NCI-H2196 (cell line): ENCODE data around the gene ZNF185.

Source experiments
- DNase-seq: peaks from one replicate; lab custom pipeline; 2025; ENCODE audit not compliant: unreplicated experiment; lab: John Stamatoyannopoulos, UW

The ZNF185 gene

DNA sequence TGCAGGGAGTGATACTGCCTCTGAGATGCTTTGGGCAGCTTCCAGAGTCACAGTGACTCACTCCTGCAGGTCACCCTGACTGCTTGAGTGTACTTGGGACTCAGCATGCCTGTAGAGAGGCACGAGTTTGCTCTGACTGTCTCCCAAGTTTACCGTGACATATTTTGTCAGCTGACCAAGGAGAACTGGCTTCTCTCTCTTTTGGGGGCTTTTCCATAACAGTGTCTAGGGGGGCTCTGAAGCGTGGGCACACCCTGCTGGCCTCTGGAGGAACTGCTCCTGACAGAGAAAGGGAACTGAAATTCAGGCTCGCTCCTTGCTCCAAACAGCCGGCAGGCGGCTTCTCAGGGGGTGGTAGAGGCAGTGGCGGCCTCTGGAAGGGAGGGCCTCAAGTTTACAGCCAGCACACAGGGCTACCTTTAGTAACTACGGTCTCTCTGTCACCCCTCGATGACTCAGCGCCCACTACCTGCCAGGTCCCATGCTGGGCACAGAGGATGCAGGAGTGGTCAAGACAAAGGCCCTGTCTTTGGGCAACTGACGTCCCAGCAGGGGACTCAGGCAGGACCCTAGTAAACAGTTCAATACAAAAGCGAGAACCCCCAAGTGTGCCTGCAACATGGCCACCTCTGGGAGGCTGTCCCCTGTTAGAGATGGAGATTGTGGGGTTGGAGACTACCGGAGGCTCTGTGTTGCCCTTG, 17.8 kb downstream of the ZNF185 start:
- DNase-seq, result no peak

DNA sequence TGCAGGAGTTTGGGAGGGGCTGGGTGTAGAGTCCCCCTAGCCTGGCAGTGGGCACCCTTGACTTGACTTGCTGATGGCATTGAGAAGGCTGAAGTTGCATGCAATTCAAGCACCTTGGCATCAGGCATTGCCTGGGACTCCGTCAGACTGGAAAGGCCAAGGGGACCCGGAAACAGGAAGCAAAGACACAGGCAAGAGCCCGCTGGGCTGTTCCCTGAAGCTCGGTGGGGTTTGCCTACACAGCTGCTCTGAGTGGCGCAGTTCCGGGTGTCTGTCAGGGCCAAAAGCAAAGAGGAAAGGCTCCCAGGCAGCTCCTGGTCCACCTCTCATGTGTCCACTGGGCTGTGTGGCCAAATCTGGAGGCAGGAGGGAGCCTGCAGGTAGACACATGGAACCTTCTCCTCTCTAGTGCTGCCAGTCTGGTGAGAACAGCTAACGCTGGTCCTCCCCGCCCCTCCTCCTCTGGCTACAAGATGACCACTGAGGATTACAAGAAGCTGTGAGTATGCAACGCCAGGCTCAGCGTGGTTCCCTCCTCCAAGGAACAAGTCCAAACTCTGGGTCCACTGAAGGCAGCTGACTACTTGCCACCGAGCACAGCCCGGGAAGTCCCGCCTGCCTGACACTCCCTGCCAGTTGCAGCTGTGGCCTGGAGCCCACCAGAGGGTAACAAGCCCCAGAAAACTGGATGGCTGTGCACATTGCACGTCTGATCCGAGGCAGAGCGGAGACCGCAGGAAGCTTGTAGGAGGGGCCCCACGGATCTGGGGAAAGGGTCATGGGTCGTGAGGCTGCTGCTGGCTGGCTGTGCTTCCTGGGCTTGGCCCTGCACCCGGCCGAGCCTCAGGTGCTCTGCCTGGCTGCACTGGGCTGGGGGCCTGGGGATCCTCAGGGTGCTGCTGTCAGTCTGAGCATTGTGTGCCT, 20.1 kb downstream of the ZNF185 start:
- DNase-seq, result no peak

DNA sequence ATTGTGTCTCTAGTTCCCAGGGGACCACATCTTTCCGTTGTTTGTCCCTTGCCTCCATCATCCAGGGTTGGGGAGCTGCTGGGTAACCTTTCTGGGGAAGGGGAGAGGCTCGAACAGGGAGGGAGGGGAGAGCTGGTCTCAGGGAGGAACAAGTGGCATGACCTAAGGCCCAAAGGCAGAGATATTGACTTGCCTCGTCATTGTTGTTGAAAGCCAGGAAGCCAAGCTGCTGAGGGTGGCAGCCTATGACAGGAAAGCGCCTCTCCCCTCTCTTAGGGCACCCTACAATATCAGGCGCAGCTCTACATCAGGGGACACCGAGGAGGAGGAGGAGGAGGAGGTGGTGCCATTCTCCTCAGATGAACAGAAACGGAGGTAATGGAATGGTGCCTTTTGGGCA, 20.8 kb downstream of the ZNF185 start:
- DNase-seq, result no peak

DNA sequence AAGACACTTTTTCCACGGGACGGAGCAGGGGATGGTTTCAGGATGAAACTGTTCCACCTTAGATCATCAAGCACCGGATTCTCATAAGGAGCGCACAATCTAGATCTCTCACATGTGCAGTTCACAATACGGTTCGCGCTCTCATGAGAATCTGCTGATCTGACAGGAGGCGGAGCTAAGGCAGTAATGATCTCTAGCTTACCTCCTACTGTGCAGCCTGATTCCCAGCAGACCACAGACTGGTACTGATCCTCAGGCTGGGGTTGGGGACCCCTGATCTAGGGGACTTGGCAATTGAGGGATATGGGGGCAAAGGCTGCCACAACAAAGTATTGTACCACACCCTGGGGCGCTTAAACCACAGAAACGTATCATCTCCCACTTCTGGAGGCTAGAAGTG, 25.7 kb downstream of the ZNF185 start:
- DNase-seq, result no peak

DNA sequence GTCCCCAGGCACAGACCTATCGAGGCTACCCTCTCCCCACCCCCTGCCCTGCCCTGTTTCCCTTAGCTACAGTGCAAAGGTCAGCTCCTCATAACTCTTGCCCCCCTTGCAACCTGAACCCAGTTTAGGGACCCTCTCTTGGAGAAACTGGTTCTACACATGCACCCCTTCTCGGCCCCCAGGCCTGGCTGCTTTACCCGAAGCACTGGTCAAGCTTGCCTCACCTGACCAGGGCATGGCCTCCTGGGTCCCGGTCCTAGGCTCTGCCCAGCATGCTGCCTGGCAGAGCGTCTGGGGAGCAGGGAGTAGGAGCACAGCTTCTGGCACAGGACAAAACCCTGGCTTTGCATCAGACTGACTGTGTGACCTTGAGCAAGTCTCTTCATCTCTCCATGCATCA, 28.0 kb downstream of the ZNF185 start:
- DNase-seq, result no peak

DNA sequence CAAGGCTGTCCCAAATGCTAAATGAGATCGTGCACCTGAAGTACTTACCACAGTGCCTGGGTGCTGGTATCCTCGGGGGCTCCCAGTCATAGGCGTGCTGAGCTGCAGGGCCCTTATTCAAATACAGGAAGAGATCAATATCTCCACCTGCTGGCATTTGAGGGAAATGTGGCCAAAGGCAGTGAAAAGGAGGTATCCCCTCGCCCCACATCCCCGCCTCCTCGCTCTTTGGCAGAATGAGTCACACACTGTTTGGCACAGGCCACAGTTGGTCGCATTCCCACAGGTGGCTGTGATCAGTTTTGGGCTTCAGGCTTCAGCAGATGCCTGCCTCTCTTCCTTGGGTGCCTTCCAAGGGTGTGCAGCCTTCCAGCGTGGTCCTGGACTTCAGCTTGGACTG, 28.4 kb downstream of the ZNF185 start:
- peak; percentile 67 for DNase-seq

DNA sequence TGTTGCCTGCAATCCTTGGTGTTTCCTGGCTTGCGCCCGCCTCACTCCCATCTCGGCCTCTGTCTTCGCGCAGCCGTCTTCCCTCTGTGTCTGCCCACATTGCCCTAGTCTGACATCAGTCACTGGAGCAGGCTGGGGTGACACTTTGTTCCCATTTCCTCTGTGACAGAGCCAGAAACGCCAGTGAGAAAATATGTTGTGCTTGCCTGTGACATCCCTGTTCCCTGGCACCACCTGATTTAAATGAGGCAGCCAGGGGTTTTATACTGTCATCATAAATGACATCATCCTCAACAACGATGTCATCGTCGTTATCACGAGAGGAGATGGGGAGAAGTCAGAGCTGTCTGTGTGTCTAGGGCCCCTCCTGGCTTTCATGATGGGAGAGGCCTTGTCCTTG, 29.1 kb downstream of the ZNF185 start:
- no peak for DNase-seq

DNA sequence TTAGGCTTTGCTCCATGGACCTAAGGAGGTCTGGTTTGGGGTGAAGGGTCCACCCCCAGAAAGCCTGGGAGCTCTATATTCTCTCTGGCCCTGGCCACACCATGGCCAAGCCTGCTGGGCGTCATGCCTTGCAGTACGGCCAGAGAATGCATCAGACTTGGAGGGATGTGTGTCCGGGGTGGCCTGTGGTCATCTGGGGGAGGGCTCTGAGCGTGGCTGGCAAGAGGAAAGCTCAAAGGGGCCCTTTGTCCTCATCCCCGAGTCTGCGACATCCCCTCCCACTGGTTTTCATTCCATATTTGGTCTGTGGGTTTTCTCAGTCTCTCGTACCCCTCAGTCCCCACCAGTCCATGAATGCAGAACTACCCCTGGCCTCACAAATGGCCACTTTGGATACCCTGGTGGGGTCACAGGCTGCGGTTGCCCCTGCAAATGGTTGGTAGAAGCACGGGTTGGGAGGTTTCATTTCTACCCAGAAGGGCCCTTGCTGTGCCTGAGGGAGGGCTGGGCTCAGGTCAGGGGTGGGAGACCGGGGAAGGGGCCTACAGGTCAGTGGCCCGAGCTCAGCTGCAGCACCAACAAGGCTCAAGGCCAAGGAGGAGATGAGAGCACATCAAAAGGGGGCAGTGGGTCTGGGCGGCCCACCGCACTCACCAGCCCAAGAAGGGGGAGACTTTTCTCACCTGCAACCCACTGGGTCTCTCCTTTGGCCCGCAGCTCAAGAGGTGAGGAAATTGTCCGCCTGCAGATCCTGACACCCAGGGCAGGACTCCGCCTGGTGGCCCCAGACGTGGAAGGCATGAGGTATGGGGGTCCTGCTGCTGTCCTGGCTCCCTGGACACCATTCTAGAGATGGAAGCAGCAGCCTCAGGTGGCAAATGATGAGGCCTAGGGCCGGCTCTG, 30.2 kb downstream of the ZNF185 start:
- DNase-seq, result no peak

DNA sequence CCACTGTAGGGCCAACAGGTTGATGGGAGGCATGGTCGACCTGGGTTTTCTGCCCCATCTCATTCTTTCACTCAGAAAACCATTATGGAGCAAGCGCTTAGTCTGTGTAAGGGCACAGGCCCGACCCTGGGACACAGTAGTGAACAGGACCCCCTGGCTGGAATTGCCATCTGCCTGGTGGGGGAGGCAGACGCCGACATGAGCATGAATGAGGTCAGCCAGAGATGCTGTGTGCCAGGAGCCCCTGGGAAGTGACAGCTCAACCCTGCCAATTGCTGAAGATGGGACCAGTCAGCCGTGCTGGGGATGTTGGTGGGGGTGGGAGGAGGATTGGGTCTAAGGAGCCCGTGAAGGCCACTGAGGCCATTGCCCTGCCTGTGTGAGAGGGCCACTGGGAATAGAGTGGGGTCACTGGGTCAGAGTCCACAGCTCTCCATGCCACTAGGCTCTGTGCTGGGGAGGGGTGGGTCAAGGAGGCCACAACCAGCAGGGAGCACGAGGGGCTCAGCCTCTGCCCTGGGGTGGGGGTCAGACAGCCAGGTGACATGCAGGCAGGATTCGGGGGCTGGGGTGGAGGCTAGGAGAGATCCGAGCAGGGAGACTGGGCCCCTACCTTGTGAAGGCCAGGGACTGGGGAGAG, 31.0 kb downstream of the ZNF185 start:
- DNase-seq, result no peak

DNA sequence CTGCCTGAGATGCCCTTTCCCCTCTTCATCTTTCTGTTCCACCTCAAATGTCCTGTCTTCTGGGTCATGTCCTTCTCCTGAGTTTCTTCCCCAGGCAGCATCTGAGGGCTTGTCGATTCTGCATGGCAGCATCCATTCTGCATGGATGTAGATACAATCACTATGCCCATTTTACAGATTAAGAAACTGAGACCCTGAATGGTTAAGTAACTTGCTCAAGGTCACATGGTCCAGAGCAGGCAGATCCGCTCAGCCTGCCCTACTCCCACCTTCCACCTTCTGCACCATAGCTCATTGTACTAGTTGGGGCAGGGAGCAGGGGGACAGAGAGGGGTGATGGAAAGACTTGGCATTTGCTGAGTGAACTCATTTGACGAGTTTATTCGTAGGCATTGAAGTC, 32.0 kb downstream of the ZNF185 start:
- no peak for DNase-seq

DNA sequence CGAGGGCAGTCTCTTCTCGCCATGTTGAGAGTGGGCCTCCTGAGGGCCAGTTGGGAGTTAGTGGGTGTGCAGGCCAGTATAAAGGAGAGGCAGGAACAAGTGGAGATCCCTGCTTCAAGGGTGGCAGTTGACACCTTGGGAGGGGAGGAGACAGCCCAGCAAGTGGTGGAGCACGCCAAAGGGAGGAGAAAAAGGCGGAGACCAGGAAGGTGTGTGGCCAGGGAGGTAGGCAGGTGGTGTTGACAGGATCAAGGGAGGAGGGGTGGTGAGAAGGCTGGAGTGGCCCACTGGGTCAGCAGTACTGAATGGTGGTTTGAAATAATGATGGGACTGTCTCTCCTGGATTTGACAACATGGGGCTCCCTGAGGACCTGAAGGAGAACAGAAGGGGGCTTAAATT, 32.6 kb downstream of the ZNF185 start:
- DNase-seq, result no peak

DNA sequence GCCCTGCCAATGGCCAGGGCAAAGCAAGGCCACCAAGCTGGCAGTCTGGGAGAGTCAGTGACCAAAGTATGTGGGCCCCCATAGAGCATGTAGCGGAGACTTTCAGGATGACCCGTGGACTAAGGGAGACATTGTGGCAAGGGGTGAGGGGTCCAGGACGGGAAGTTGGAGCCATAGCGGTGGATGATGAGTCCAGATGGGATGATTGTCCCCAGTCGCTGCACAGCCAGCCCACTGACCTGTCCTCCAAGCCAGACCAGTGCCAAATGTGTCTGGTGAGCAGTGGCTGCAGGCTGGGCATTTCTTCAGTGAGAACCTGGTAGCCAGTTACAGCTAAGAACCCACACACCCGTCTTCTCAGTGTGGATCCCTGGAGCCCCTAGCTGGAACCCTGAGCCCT, 34.3 kb downstream of the ZNF185 start:
- DNase-seq, result no peak

DNA sequence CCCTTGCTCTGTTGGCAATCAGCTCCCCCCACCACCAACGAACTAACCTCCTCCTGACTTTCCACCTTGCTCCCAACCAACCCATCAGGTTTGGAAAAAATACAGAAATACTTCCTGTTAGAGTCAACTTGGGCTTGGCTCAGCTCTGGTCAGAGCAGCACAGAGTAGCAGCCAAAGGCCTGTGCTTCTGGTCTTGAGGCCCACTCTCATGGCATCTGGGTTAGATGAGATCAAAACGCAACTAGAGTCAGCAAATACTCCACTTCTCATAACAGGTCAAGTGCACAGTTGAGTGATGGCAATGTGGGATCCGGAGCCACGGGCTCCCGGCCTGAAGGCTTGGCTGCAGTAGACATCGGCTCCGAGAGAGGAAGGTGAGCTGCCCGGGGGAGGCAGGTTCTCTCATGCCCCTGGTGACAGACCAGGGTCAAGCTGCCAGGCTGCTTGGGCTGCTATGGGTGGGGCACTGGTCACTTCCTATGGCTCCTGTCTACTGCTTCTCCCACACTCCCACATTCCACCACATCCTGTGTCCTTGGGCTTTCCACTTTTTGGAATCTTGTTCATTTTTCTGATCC, 34.8 kb downstream of the ZNF185 start:
- DNase-seq, result no peak

DNA sequence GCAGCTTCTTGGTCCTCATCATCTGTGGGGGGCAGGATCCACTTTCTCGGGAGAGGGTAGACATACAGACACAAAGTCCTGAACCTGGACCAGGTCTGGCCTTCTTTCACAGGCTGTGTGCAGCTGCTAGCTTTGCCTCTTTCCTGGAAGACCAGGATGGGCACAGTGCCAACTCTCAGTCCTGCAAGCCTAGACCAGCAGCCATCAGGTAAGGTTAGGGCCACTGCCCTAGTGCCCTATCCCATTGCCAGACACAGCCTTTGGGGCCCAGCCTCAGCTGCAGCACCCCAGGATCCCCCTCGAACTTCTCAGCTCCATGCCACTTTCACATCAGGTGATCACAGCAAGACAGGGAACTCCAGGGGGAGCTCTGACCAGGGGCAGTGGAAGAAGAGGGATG, 38.4 kb downstream of the ZNF185 start:
- peak; percentile 3 for DNase-seq

DNA sequence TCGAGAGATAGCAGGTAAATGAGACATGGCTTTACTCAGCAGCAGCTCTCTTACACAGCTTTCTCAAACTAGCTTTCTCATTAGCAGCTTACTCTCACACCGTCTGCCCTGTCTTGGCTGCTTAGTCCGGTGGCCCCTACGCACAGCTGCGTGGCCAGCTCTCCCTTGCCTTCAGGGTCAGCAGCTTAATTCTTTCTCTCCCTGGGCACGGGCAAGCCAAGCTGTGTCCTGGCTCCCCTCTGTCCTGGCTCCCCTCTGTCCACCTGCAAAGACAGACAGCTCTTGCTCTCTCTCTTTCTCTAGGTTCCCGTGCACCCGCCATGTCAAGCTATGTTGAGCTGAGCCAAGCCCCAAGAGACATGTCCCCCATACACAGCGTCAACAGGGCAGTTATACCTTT, 39.4 kb downstream of the ZNF185 start:
- DNase-seq, result no peak

DNA sequence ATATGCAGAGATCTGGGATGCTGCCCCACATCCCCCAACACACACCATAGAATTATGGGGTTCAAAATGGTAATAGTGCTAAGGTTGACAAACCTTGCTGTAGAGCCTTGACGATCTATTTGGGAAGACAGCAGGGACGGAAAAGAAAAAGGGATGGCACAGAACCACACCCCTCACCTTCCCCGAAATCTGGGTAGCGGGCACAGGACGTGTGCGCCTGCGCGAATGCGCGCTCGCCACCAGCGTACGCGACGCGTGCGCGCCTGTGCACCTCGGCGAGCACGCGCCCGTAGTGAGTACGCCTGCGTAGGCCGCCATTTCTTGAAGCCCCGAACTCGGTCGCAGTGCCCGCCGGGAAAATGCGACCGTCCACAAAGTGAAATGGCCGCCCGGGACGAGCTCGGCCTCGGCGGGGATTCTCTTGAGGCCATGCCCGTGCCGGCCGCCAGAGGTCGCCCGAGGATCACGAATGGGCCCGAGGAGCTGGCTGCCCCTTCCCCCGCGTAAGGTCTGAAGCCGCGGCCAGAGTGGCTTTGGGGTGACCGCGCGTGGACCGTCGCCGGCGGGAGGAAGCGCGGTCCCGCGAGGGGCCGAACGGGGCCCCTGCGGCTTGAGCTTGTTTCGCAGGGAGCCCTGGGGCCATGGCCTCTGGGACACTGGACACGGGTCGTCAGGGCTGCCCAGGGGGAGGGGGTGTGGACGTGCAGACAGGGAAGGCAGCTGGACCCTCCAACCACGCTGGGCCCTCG, 43.6 kb downstream of the ZNF185 start:
- DNase-seq, result peak; percentile 91

DNA sequence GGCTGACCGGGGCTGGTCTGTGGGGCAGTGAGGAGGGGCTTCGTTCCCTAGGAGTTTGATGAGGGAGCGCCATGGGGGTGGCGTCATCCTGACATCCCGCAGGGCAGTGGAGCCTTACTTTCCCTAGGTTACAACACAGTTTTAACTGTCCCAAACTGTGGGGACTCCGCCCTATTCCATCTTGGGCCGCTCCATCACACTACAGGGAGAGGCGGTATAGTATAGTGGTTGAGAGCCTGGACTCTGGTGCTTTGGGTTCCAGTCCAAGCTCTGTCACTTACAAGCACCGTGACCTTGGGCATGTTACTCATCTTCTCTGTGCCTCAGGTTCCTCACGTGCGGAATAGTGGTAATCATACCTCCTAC, 44.2 kb downstream of the ZNF185 start:
- DNase-seq, result no peak

DNA sequence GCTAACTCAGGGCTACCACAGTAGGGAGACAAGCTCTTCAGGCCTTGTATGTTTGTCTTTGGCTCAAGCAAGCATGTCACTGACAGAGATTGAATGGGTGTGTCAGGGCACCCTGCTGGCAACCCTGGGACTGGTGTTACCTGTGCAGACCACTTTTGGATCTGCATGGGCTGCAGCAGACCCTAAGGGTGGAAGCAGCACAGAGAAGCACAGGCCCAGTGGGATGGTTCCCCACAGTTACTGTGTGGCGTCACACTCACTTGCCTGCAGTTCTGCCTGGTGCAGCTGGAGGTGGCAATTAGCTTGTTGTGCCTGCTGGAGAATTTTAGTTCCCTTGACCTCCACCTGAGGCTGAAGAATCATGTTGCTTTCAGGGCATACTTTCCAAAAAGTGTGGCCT, 46.0 kb downstream of the ZNF185 start:
- no peak for DNase-seq

DNA sequence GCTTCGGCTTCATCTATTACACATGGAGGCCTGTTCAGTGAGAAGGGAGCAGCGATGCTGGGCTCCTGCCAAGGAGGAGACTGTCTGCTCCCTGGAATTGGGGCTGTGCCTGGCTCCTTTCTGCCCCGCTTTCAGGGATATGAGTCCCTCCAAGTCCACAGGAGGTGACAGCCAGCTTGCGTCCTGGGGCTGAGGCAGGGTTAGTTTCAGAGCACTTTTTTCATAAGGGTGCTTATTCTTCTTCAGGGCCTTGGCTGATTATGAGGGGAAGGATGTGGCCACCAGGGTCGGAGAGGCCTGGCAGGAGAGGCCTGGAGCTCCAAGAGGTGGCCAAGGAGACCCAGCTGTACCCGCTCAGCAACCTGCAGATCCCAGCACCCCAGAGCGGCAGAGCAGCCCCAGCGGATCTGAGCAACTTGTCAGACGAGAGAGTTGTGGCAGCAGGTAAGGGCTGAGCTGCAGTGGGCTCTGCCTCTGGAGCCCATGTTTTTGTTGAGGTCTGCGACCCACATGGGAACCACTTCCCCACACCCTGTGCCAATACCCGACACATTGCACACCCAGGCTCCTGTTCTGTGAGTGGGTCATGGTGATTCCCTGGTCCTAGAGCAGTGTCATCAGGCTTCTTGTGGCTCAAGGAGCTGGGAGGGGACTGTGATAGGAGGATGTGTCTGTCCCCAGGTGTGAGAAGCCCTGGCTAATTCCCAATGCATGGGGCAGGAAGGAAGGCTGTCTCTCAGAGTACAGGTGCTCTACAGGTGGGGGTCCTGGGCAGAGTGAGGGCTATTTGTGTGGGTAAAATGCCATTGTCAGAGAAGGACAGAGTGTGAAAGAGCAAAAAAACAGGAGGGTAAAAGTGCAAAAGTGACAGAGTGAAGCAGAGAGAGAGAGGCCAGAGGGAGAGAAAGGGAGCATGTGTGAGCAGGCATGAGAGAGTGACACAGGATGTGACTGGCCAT, 47.4 kb downstream of the ZNF185 start:
- DNase-seq, result no peak
